HG02943 (cell line): Measurements from ENCODE around the gene SLX4.

Source experiments
- ATAC-seq: cut with Tn5 transposase; IDR thresholded peaks from one replicate; pipeline ENCODE4 v1.9.1; 2021; ENCODE audit warnings: mild to moderate bottlenecking, low read depth, moderate library complexity; ENCODE audit not compliant: unreplicated experiment

SLX4 gene

GRCh38 chr16:3561626-3562025, 49.8 kb downstream of the SLX4 start:
- no peak for ATAC-seq

DNA sequence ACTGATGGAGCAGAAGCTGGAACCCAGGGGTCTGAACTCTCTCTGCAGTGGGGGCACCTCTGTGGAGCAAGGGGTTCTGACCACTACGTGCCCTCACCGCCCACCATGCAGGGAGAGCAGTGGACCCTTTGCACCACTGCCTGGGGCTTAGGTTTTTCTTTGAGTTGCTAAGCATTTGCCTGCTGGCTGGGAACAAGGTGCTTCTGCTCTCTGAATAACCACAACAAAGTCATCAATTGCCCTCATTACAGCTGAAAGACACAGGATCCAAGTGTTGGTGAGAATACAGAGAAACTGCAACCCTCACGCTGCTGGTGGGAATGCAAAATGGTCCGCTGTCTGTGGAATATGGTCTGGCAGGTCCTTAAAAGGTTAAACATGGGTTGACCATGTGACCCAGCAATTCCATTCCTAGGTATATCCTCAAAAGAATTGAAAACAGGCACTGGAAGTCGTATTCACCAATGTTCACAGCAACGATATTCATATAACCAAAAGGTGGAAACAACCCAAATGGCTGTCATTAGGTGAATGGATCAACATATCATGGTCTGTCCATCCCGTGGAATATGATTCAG, 57.0 kb downstream of the SLX4 start:
- ATAC-seq = no peak

DNA sequence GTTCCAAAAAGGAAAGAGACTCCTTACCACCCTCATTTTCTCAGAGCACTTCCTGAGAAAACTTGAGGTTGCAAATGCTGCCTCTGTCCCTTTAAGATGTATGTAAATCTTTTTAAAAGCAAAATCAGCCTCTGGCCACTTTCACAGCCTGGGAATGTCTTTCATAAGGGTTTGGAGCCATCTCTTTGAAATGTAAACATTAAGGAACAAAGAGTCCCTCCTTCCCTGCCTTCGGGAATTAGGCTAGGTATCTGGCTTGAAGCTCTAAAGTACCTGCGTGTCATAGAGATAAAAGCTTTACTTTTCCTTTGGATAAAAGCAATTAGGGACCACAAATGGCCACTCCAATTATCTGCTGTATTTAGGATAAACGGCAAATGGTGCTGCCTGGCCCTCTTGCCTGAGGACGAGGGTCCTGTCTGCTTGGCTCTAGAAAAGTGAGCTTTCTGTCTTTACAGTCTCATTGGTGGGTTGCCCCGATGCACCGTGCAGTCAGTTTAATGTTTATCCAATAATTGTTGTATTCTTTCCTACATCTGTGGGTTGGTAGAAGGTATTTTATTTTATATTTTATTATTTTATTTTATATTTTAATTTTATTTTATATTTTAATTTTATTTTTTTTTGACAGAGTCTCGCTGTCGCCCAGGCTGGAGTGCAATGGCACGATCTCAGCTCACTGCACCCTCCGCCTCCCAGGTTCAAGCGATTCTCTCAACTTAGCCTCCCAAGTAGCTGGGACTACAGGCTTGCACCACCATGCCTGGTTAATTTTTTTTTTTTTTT, 58.1 kb downstream of the SLX4 start:
- no peak for ATAC-seq

DNA sequence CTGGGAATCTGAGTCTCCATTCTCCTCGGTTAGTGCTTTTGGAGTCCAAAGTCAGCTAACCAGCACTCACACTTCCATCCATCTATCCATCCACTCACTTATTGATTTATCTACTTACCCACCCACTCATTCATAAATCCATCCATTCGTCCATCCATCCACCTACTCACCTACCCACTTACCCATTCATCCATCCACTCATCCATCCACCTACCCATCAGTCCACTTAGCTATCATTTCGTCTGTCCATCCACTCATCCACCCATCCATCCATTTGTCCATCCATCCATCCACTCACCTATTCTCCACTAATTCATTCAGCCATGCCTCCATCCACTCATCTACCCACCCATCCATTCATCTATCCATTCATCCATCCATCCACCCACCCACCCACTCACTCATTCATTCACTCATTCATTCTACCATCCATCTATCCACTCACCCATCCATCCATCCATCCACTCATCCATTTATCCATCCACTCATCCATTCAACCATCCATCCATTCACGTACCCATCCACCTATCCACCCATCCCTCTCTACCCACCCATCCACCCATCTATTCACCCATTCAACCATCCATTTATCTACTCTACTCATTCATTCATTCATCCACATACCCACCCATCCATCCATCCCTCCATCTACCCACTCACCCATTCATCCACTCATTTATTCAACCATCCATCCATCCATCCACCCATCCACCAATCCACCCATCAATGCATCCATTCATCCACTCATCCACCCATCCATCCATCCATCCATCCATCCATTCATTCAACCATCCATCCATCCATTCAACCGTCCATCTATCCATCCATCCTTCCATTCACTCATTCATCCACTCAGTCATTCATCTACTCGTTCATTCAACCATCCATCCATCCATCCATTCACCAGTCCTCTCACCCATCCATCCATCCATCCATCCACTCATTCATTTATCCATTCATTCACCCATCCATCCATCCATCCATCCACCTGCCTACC, 60.3 kb downstream of the SLX4 start:
- ATAC-seq = no peak

GRCh38 chr16:3549906-3550305, 61.5 kb downstream of the SLX4 start:
- no peak for ATAC-seq

- no peak for ATAC-seq
Observed at GRCh38 chr16:3548859-3549258, 62.5 kb downstream of the SLX4 start.

GRCh38 chr16:3548445-3548844, 63.0 kb downstream of the SLX4 start:
- no peak for ATAC-seq

- no peak for ATAC-seq
Observed at GRCh38 chr16:3546986-3547682, 64.3 kb downstream of the SLX4 start.

DNA sequence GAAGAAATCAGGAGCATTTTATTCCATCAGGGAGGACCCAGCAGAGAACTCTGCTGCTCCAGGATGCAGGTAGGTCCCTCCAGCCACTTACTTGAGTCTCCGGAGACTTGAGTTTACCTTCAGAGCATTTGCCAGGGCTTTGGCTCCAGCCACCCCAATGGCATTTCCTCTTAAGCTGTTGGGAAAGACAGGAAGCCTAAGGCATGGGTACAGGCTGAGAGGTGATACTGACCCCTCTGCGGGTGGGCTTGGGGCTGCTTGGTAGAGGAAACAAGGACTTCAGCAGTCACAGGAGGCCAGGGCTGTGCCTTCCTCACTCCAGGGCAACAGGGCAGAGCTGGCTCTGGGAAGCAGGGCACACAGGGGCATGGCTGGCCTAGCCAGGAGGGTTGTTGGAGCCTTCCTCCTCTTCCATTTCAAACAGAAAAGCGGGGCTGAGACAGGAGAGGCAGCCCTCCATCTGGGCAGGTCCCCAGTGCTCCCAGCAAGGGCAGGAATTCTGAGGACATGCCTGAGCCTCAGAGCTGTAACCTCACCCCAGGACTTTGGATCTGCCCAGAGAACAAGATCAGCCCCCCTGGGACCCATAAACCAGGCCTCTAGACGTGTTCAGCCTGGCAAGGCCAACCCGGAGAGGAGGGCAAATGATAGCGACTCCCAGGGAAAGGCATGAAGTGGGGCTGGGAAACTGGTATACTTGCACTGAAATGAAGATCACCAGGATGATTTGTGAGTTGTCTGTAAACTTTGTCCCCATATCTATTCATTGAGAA, 68.6 kb downstream of the SLX4 start:
- no peak for ATAC-seq

DNA sequence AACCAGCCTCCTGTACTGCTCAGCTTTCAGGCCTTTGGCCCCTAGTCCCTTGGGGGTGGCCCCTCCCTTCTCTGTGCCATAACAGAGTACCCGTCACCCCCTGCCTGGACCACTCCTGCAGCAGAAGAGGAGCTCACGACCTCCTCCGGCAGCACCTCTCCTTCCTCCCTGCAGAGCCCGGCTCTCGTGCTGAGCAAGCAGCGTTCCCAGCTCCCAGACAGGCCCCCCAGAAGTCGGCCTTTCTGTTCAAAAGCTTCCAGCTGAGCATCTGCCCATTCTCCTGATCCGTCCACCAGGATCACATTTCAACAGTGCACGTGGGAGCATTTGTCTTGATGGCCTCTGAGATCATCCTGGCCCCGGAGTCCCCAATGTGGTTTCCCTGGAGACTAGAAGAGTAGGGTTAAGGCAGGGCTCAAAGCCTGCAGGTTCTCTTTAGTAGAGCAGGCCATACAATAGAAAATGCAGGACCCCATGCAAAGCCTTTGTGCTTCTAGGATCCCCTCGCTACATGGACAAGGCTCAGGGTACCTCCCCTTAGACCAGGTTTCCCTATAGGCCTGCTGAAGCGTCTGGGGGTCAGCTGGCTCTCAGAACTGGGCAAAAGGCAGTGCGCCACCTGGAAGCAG, 69.8 kb downstream of the SLX4 start:
- no peak for ATAC-seq

DNA sequence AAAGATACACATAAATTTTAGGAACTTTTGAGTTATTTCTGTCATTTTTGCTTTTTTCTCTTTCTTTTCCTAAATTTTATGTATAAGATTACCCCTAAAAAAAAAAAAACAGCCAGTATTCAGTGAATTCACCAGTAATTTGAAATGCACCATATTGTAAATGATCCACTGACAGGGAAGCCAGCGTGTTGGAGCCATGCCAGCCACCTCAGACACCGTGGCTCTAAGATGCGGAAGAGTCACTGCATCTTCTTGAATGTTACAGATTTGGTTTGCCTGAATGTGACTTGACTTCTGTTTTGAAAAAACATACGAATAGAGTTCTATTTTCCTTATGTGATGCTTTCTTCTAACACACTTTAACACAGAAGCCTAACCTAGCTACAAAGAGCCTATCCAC, 73.2 kb downstream of the SLX4 start:
- no peak for ATAC-seq

DNA sequence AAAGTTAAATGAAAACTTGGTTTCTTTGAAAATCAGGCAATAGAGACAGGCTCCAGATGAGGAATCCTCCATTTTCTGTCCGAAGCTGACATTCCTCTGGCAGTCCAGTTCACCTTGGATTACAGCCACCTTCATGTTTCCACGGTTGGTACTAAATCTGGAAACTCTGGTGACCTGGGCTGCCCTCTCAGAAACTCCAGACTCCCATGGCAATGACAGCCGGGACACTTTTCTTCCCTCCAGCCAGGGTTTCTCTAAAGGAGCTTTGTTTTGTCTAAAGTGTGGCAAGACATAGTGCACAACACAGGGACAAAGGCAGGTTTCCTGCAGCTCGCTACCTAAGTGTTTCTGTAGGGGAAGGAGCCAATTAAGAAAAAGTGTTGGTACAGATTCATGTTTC, 74.6 kb downstream of the SLX4 start:
- ATAC-seq = no peak

GRCh38 chr16:3536271-3536731, 75.1 kb downstream of the SLX4 start:
- ATAC-seq = no peak

- no peak for ATAC-seq
Observed at GRCh38 chr16:3534126-3534525, 77.3 kb downstream of the SLX4 start.

DNA sequence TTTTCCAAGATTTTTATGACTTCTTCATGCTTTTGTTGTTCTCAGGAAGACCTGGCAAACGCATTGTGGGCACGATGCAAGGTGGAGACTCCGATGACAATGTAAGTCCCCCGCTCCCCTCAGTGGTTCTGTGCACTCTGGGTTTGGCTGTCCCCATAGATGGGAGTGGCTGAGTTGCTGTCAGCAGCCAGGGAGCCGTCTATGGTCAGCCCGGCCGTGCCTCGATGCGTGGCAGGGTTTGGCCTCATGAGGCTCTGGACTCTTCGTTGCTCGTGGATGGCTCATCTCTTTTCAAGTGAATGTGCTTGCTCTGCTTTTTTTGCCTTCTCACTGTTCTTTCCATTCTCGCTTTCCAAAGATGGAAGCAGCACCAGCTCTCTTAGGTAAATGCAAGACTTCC, 78.7 kb downstream of the SLX4 start:
- ATAC-seq = no peak
